G401 (cell line): ENCODE measurements around the gene A1BG. TPM values are rescaled to one million over a fixed set of nuclear protein-coding genes. Genes with fewer than 3 reads are reported as not detected.
A peak's percentile ranks its signal among the peaks of the same experiment; 100 is the strongest.
"Not testable (repeated sequence)": the region's sequence is repeated elsewhere in the genome, so short reads cannot be mapped to it uniquely, and the experiment has no call there.

Experiments used
- DNase-seq: peaks from one replicate; pipeline ENCODE4 v3.0.0-alpha.2; 2015; ENCODE audit warnings: low spot score
- in situ Hi-C: cut with HindIII; loops from 2 replicates; pipeline ENCODE4 v1.10.0; 2016; ENCODE audit warnings: low sequenced_read_pairs, mixed read lengths
- total RNA-seq: library from RNA; depleted of rRNA; stranded (reverse); fragments of >200 nt; shearing (Covaris generic); gene quantifications from 2 replicates; pipeline ENCODE4 v1.2.3, GENCODE V29; 2014

A1BG gene
- total RNA-seq, 1 experiment from 2014 or later = 64.2 TPM

GRCh38 chr19:58348080-58348479, 5.2 kb downstream of the A1BG start:
- in situ Hi-C loops, DNase-seq: not testable (repeated sequence)

- in situ Hi-C loops = no loop called here
Measured at GRCh38 chr19:58346961-58347929, 6.0 kb downstream of the A1BG start.

DNA sequence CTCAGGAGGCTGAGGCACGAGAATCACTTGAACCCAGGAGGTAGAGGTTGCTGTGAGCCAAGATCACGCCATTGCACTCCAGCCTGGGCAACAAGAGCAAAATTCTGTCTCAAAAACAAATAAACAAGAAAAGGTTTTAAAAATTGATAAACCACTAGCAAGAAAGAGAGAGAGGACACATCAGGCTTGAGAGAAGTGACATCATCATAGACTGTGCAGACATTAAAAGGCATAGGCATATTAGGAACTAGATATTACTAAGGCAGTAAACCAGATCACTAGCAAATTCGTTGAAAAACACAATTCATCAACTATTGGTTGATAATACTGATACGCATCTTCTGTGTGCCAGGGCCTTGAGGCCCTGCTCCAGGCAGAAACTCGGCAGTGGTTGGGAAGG, 7.7 kb downstream of the A1BG start:
- no peak for DNase-seq
- in situ Hi-C loops = no loop called here

More at GRCh38 chr19:58346961-58347929, 6.0 kb downstream of the A1BG start:
- peak; percentile 84 for DNase-seq

DNA sequence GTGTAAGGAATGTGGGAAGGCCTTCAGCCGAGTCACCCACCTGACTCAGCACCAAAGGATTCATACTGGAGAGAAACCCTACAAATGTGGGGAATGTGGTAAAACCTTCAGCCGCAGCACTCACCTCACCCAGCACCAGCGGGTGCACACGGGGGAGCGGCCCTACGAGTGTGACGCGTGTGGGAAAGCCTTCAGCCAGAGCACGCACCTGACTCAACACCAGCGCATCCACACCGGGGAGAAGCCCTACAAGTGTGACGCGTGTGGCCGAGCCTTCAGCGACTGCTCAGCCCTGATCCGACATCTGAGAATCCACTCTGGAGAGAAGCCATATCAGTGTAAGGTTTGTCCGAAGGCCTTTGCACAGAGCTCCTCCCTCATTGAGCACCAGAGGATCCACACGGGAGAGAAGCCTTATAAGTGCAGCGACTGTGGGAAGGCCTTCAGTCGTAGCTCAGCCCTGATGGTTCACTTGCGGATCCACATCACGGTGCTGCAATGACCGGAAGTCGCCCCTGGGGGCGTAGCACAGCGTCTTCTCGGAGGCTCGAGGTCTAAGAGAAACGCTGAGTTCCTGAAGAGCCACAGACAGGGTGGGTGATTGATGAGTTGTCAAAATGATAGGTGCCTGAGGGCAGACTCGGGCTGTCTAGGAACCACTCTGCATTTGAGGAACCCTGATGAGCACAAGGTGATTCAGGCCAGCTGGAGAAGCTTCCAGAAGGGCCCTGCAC, 14.3 kb downstream of the A1BG start:
- DNase-seq = no peak

GRCh38 chr19:58338336-58338735, 15.0 kb downstream of the A1BG start:
- DNase-seq = no peak
- in situ Hi-C loops = no loop called here

More for the DNA sequence above, 14.3 kb downstream of the A1BG start:
- in situ Hi-C loops = no loop called here

GRCh38 chr19:58336820-58337219, 16.5 kb downstream of the A1BG start:
- no peak for DNase-seq
- in situ Hi-C loops = no loop called here

DNA sequence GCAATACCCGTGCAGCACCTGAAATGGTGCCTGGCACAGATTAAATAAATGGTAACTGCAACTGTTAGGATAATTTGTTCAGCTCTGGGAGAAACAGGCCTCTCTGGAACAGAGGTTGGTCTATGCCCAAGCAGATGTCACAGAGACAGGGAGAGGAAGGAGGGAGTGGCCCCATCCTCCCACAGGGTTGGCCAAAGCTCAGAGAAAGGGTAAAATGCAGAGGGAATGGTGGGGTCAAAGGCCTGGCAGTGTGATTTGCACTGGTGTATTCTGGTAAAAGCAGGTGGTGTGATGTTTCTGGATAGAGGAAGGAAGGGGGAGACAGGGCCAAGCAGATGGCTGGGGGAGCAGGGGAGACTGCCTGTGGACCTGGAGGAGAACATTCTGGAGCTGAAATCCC, 17.1 kb downstream of the A1BG start:
- no peak for DNase-seq
- in situ Hi-C loops = no loop called here

DNA sequence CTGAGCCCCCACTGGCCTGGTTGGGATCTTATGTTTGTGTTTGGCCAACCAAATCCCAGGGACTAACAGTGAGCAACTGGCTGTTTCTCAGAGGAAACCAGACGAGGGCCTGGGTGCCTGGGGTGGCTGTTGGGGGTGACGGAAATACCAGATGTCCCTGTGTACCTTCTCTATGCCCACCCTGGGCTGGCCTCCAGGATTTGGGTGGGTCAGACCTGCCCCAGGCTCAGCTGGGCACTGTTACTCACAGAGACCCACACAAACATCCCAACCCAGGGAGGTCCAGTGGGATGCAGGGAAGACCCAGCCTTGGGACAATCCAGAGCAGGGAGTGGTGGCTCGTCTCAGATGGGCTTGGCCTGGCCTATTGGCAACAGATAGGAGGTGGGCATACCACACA, 17.7 kb downstream of the A1BG start:
- in situ Hi-C loops = no loop called here
- DNase-seq = no peak

DNA sequence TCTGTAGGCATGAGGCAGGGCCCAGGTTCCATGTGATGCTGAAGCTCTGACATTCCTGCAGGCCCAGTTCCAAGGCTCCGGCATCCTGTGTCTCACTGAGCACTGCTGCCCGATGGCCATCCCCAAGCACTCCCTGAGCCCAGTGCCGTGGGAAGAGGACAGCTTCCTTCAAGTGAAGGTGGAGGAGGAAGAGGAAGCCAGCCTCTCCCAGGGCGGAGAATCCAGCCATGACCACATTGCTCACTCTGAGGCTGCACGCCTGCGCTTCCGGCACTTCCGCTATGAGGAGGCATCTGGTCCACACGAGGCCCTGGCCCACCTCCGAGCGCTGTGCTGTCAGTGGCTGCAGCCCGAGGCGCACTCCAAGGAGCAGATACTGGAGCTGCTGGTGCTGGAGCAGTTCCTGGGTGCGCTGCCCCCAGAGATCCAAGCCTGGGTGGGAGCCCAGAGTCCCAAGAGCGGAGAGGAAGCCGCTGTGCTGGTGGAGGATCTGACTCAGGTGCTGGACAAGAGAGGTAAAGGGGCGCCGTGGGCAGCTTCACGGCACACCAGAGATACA, 18.5 kb downstream of the A1BG start:
- no peak for DNase-seq
- in situ Hi-C loops = no loop called here

DNA sequence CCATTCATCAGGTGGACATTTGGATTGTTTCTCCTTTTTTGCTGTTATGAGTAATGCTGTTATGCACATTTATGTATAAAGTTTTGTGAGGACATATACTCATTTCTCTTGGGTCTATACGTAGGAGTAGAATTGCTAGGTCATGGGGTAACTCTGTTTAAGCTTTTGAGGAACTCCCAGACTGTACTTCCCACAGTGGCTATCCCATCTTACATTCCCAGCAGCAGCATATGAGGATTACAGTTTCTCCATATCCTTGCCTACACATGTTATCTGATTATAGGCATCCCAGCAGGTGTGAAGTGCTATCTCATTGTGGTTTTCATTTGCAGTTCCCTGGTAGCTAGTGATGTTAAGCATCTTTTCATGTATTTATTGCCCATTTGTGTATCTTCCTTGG, 20.6 kb downstream of the A1BG start:
- in situ Hi-C loops = no loop called here

DNA sequence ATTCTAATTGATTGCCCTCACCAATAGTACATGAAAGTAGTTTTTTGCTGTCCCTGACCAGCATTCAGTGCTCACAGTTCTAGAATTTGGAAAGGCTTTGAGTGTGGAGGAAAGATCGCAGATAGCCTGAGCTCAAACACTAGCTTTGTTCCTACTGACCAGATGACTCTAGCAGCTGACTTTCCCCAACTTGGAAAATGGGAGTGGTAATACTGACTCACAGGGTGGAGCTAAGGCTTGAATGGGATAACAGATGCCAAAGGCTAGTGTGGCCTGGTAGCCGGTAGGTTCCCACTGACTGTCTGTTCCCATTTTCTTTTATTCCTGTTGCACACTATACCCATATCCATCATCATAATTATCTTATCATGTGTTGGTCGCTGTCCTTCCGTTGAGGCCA, 22.8 kb downstream of the A1BG start:
- DNase-seq = no peak
- in situ Hi-C loops = no loop called here

More for the DNA sequence above, 20.6 kb downstream of the A1BG start:
- DNase-seq = no peak

GRCh38 chr19:58328999-58329398, 24.3 kb downstream of the A1BG start:
- in situ Hi-C loops = no loop called here
- no peak for DNase-seq

GRCh38 chr19:58326914-58327726, 26.2 kb downstream of the A1BG start, which contains the start of gene ZSCAN22:
Gene ZSCAN22, plus strand, starts transcription at chr19:58326994. Its CDS starts 7,809 bp downstream, at chr19:58334803.
- in situ Hi-C loops = no loop called here
- DNase-seq = peak; percentile 97

DNA sequence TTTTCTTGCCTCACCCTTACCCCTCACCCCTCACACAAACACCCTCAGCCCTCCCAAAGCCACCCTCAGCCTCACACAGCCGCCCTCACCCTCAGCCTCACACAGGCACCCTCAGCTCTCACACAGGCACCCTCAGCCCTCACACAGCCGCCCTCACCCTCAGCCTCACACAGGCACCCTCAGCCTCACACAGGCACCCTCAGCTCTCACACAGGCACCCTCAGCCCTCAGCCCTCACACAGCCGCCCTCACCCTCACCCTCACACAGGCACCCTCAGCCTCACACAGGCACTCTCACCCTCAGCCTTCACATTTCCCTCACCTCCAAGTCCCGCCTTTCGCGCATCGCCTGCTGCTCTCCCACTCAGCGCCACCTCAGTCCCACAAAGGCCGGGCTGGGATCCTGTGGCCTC, 26.8 kb downstream of the A1BG start:
- DNase-seq = no peak
- in situ Hi-C loops = no loop called here

GRCh38 chr19:58325311-58326022, 27.8 kb downstream of the A1BG start:
- in situ Hi-C loops = no loop called here
- DNase-seq = no peak

DNA sequence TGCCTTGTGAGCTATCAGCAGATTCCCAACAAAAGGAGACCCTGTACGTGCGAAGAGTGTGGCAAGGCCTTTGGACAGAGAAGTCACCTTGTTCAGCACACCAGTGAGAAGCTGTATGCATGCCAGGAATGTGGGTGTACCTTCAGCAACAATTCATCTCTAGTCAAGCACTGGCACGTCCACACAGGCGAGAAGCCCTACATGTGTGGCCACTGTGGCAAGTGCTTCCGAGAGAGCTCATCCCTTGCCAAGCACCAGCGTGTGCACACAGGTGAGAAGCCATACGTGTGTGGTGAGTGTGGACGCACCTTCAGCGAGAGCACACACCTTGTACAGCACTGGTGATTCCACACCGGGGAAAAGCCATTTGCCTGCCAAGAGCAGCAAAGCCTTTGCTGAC, 34.1 kb downstream of the A1BG start:
- no peak for DNase-seq
- in situ Hi-C loops = no loop called here

DNA sequence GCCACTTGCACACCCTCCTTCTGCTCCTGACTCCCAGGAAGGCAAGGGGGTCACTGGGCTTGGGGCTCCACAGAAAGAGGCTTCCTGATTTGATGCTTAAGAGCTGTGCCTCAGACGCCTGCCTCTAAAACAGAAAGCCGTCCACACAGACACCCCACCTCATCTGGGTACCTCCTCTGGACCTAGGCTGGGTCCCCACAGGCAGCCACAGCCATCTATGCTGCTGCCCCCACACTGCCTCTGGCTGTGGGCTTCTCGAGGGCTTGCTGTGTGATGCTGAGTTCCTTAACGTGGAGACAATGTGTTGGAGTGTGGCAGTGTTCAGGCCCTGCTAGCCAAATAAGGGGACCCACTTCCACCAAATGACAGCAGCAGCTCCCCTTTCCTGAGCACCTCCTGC, 35.0 kb downstream of the A1BG start:
- in situ Hi-C loops = no loop called here
- DNase-seq = no peak

DNA sequence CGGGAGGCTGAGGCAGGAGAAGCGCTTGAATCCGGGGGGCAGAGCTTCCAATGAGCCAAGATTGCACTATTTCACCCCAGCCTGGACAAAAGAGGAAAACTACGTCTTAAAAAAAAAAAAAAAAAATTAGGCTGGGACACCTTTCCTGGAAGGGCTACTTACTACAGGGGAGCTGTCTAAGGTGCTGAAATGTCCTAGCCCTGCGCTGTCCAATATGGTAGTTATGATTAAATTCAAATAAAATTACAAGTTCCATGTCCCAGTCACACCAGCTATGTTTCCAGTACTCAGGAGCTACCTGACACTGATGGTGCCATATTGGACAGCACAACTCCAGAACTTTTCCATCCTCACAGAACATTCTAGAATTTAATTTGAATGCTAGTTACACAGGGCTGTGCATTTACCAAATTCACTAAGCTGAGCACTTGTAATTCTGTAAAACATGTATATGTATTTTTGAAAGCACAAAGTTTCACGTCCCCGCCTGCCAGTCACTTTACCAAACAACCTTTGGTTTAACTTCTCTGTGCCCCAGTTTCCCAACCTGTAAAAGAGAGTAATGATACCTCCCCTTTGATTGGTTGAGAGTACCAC, 35.7 kb downstream of the A1BG start:
- DNase-seq = no peak
- in situ Hi-C loops = no loop called here
